ENCODE results near the gene NME3. TPM values are rescaled to one million over a fixed set of nuclear protein-coding genes. Genes with fewer than 3 reads are reported as not detected.

The NME3 gene
- total and polyA plus RNA-seq, 9 of the 15 experiments (the other 6 are each of a cell fraction or from before 2014, with no cell fraction given) = 0.68 to 76.3 (median 11.5) TPM

DNA sequence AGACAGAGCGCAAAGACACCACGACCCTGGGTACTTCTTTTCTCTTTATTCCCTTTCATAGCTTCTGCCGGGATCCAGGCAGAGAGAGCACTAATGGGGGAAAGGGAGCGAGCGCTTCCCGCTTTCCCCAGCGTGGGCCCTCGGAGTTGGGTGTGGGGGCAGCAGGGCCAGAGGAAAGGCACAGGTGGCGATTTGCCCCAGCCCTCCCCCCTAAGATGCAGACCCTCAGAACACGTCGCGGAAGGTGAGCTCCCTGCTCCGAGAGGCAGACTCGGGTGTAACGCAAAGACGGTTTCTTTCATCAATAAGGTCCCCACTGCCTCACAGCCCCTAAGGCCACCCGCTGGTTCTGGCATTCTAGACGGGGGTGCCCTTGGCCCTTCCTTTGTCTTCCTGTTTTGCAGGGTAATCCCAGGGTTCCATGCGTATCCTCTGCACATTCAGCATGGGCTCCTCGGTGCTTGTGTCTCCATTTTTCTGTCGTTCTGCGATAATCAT is 570 bp upstream of the NME3 start (continued):
- TF ChIP-seq ZBTB49 (CRISPR knock-in tag; IDR thresholded peaks at IDR 0.05; ENCODE audit: borderline replicate concordance) (0 out of 2 replicates have a peak, but pooled peaks have one; percentile 30), ZNF224 (CRISPR knock-in tag; IDR thresholded peaks at IDR 0.05) (0 out of 2 replicates have a peak, but pooled peaks have one; percentile 52), CREB1 (IDR thresholded peaks at IDR 0.05) (no peak), CREB1 (CRISPR knock-in tag; IDR thresholded peaks at IDR 0.05) (peak; percentile 41; the same call in 1 of the 2 replicates), SIRT6 (IDR thresholded peaks at IDR 0.05; ENCODE audit: low read depth, low read length) (peak; percentile 26), MAZ (CRISPR knock-in tag; conservative IDR thresholded peaks at IDR 0.05 in 1 of 2, IDR thresholded peaks at IDR 0.05 in 1 of 2) (peak in 1 of 2 experiments; percentile 36; a peak in 2 of 4 replicates), HDAC1 (IDR thresholded peaks at IDR 0.05) (no peak), ZKSCAN8 (CRISPR knock-in tag; IDR thresholded peaks at IDR 0.05) (no peak), SAP30 (IDR thresholded peaks at IDR 0.05; ENCODE audit: borderline replicate concordance, insufficient read depth, low read depth, low read length, poor library complexity, severe bottlenecking) (peak; percentile 35), BACH1 (tag; IDR thresholded peaks at IDR 0.05) (no peak), MXI1 (IDR thresholded peaks at IDR 0.05; ENCODE audit: low read depth, low read length) (0 out of 2 replicates have a peak, but pooled peaks have one; percentile 17), STAG1 (CRISPR knock-in tag; IDR thresholded peaks at IDR 0.05; ENCODE audit: borderline replicate concordance) (0 out of 2 replicates have a peak, but pooled peaks have one; percentile 9), CHD2 (IDR thresholded peaks at IDR 0.05; ENCODE audit: low read depth, low read length) (no peak), POLR2A (conservative IDR thresholded peaks at IDR 0.05) (peak; percentile 33; the same call in 1 of the 2 replicates), PHF20 (IDR thresholded peaks at IDR 0.05; ENCODE audit: partially characterized antibody) (peak; percentile 7), ZNF232 (CRISPR knock-in tag; IDR thresholded peaks at IDR 0.05) (0 out of 2 replicates have a peak, but pooled peaks have one; percentile 81), KAT7 (CRISPR knock-in tag; IDR thresholded peaks at IDR 0.05; ENCODE audit: borderline replicate concordance) (0 out of 2 replicates have a peak, but pooled peaks have one; percentile 17), YY1 (IDR thresholded peaks at IDR 0.05; ENCODE audit: borderline replicate concordance in 1 of 3, control insufficient read depth in 1 of 3, extremely low read depth in 1 of 3, insufficient read depth in 3 of 3, insufficient read length in 1 of 3, insufficient replicate concordance in 2 of 3, low read depth in 1 of 3, low read length in 2 of 3) (peak in 1 of 3 experiments; percentile 33)
